HG02571 (cell line): Measurements from ENCODE around the gene MED15.
"Not testable (repeated sequence)": the region's sequence is repeated elsewhere in the genome, so short reads cannot be mapped to it uniquely, and the experiment has no call there.

Source experiments
- ATAC-seq: cut with Tn5 transposase; IDR thresholded peaks from one replicate; pipeline ENCODE4 v1.9.1; 2021; ENCODE audit warnings: mild to moderate bottlenecking, moderate library complexity; ENCODE audit not compliant: unreplicated experiment

Gene MED15

DNA sequence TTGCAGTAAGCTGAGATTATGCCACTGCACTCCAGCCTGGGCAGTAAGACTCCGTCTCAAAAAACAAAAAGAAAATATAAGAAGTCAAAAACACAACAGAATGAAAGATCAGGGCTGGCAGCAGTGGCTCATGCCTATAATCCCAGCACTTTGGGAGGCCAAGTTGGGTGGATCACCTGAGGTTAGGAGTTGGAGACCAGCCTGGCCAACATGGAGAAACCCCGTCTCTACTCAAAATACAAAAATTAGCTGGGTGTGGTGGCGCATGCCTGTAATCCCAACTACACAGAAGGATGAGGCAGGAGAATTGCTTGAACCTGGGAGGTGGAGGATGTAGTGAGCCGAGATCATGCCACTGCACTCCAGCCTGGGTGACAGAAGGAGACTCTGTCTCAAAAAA lies 87.1 kb downstream of the MED15 start:
- ATAC-seq: not testable (repeated sequence)

DNA sequence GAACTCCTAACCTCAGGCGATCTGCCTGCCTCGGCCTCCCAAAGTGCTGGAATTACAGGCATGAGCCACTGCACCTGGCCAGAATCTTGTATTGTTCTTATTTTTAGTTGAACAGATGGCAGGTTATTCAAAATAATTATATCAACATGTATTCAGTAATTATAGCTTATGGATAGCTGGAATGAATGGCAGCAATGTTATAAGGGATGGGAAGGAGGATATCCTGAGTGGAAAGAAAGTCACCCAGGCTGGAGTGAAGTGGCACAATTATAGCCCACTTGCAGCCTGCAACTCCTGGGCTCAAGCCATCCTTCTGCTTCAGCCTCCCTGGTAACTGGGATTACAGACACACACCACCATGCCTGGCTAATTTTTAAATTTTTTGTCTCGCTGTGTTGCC lies 88.1 kb downstream of the MED15 start:
- ATAC-seq: no peak

DNA sequence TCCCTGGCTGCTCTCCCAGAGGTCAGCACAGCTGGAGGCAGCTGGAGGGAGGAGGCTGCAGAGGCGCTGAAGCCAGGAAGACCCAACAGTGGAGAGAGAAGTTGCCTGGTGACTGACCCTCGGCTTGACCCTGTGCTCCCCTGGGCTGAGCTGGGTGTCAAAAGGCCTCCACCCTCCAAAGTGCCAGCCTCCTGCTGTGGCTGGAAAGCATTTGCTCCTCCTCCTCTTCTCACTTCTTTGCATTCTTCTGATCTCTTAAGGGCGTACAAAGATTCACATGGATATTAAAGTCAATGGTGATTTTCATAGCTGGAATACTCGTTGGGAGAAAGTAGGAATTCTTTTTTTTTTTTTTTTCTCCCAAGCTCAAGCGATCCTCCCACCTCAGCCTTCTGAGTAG lies 91.7 kb downstream of the MED15 start:
- no peak for ATAC-seq

DNA sequence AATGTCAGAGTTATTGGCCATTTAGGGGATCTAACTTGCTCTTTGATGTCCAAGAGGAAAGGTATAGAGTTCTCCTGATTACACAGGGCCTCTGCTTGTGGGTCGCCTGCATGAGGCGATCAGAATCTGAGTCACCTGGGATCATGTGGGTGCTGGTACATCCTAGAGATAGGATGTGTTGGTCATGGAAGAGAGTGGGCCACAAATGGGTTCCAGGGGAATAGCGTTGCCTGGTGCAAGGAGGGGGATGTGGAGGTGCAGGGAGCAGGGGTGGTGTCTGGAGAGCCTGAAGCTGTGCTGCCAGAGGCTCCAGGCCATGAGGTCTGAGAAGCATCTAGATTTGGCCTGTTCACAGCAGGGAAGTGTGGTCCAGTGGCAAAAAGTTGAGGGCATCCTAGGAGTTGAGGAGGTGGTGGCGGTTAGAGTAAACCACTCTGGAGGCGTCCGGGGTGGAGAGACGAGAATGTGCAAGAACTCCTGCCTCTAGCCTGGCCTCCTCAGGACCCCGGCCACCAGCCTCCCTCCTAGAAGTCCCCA lies 92.8 kb downstream of the MED15 start:
- ATAC-seq: no peak

DNA sequence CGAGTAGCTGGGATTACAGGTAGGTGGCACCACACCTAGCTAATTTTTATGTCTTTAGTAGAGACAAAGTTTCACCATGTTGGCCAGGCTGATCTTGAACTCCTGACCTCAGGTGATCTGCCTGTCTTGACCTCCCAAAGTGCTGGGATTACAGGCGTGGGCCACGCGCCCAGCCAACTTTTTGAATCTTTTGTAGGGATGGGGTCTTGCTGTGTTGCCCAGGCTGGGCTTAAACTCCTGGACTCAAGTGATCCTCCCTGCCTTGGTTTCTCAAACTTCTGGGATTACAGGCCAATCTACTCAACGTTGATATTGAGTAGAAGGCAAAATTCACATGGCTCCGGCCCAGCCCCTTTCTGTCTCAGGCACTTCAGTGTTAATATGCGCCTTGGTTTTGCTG lies 93.9 kb downstream of the MED15 start:
- ATAC-seq: no peak

DNA sequence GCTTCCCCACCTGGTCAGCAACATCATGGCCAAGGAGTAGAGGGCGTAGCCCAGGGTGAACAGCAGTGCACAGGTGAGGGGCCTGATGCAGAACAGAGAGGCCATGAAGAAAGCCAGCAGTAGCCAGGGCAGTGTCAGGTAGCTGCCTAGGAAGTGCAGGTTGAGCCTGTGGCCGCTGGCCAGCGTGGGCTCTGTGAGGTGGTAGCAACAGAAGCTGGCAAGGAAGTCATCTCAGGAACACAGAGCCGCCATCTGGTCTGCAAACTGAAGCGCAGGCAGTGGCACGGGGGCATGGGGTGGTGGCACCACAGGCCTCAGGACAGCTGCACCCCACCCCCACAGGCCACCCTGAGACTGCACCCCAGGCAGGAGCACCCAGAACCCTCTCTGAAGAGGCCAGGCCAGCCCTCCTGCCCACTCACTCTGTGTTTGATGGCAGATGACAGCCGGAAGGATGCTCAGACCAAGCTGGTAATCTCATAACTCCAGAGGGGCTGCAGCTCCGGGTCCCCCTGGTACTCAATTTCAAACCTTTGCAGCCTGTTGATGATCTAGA lies 95.3 kb downstream of the MED15 start:
- no peak for ATAC-seq

DNA sequence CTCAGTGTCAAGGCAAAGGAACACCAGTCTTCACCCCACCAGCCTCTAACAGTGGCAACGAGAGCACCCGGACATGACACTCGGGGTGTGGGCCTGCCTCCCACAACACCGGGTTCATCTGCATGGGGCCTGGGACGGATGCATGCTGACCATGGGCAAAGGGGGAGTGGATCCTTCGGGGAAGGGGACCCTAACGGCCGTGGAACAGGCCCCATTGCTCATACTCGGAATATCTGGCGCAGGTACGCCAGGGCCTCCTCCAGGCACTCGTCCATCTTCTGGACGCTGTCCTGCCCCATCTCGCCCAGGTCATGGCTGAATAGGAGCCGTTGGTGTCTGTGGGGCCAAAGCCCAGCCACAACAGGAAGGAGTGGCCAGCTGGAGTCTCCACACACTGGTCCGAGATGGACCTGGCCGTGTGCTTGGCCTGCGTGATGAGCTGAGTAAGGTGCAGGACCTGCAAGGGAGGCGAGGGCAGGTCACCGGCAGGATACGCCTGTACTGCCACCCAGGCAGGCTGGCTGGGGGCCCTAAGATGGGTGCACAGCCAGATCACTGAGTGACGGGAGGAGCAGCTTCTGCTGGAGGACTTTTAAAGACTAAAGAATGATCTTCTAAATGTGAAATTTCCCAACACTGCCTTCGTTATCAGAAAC lies 96.8 kb downstream of the MED15 start:
- no peak for ATAC-seq

DNA sequence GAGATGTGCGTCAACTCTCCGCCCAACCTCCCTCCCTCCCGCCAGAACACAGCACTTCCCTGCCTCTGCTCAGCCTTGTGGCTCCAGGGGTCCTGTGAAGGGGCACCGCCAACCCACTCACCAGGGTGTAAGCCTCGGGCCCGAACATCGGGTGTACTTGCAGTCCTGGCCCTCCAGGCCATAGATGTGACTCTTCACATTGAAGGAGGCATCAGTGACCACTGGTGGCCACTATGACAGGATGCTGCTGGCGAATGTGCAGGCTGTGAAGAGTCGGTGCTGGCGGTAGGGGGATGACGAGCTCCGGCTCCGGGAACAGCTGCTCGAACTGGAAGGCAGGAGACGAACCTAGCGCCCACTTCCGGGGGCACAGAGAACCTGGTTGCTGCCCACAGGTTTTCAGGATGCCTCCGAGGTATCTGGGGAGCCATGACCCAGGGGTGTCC lies 97.4 kb downstream of the MED15 start:
- ATAC-seq: no peak

DNA sequence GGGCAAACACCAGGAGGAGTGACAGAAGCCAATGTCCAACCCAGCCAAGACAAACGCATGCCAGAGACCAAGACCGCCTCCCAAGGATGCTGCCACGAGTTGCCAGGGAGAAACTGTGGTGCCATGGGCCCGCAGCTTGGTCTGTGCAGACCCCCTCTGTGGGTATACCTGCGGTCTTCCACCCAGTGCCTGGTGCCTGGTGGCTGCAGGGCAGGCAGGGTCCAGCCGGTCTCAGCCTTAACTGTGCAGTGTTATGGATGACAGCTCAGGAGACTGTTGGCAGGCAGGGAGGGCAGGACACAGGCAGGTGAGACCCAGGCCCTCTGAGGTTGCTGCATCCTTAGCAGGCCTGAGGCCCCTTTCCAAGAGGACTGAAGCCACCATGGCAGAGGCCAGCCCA lies 97.9 kb downstream of the MED15 start:
- ATAC-seq: no peak

DNA sequence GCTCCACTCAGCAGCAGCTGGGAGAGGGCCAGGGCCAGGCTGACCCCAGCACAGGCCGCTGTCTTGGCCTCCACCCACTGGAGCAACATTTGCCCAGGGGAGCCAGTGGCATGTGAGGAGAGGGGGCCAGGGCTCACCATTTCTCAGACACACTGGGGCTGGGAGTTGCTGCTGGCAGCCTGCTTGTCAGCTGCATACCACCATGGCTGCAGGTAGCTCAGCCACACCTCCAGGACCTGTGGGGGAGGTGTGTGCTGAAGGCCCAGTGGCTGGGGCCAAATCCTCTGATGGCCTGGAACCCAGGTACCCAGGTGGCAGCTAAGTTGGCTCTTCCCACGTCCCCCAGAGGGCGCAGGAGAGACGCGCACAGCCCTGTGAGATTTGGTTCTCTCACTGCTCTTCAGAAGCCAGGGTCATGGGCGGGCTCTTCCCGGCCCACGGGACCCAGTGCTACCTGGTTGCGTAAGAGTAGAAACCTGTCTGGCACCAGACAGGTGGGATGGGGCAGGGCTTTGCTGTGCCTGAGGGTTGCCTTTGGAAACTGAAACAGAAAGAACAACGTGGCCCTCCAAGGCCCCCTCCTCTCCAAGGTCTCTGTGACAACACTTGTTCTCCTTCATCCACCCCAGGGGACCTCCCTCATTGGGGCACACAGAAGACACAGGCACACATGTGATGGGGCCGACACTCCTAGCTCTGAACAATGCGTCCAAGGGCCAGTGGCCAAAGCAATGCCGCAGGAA lies 98.8 kb downstream of the MED15 start:
- ATAC-seq: no peak

DNA sequence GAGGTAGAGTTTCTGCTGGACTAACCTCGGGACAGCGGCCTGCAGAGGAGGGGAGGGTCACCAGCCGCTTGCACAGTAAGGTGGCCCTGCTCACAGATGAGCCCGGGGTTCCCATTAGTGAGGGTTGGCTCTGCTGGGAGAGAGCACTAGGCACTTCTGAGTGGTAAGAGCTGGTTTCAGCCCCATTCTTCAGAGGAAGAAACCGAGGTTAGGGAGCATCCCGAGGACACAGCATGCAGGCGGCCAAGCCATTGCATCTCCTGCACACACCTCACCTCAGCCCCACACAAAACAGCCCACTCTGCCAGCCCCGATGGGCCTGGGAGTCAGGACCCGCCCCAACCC lies 99.3 kb downstream of the MED15 start:
- no peak for ATAC-seq

DNA sequence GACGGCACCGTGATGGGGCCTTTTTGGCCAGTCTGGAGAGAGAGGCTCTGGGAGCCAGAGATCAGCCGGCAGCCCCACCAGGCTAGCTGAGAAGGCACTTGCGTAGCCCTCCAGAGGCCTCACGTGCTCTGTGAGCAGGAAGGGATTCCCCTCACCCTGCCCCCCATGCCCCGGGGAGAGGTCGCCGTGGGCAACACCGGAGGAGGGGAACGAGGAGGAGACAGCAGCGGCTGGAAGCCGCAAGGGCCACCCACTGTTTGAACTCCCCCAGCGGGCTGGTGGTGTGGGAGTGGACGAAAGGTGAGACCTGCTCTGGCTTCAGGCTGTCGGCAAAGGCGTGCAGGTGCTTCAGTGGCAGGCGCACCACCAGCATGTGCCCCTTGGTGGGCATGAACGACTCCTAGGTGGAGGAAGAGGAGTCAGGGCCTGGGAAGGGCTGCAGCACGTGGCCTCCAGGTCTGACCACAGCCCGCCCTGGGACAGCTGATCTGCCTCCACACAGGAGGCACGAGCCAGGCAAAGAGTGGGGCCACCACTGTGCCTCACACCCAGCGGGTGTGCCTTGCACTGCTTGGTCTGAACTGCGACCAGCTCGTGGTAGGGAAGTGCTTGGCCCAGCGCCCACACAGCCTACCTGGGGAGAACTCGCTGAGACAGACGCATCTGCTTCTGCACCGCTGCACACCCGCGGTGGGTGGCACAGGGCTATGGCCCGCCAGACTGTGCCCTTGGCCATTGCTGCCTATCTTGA lies 99.9 kb downstream of the MED15 start:
- ATAC-seq: no peak

DNA sequence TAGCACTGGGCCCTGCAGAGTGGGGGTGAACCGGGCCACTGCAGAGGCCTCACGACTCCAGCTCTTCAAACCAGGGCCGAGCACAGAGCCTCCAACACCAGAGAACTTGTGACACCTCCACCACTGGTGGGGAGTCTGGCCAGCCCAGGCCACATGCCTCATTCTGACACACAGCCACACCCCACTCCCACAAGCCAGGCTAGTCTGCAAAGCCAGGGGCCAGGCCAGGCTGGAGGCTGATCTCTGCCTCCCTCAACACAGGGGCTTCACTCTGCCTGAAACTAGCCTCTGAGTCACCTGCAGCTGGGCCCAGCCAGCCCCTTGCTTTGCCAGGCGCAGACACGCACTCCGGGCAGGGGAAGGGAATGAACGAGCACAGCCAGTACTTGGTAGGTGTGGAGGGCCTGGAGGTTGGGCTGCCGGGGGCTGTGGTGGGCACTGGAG lies 102.9 kb downstream of the MED15 start:
- no peak for ATAC-seq

DNA sequence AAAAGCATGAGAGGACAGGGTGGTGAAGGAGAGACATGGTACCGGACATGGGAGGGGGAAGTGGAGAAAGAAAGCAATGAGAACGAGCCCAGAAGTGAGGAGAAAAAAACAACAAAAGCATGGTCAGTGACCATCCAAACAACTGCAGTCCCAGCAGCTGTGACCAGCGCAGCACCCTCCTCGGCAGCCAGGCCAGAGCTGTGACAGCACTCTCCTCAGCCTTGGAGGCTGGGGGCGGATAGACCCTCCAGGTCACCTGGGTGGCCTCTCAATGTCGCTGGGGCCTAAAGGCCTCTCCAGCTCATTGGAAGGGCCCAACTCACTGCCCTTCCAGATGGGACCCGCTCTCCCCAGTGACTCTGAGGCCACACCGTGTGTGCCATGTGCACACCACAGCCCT lies 103.3 kb downstream of the MED15 start:
- ATAC-seq: no peak

DNA sequence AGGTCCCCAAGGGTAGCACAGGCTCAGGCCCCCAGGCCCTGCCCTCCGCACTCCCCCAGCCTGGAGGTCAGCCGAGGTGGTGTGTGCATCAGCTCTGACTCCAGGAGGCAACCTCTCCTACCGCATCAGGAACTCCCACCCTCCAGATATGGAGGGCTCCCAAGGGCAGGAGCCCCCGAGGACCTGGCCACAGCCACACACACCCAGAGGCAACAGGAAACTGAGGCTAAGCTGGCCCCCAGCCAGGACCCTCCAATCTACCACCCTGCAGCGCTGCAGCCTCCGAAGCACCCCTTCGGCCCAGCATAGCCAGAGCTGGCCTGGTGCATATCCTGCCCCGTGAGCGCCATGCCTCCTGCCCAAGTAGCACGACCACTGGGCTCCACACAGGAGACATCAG lies 104.0 kb downstream of the MED15 start:
- no peak for ATAC-seq

DNA sequence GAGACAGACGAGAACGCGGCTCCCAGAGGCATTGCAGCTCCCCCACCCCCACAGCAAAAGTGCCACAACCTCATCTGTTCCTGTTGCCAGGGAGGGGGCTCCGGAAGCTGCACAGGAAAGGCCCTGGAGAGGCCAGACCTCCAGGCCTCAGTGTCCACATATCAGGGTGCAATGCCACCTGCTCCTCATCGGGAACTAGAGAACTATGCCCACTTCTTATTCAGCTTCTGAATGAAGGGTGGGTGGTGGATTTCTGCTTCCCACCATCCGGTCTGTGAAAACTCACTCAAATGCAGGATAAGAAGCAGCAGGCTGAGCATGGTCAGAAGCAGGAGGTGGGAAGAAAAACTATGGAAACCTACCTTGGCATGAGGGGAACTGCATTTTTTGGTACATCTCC lies 105.9 kb downstream of the MED15 start:
- no peak for ATAC-seq

DNA sequence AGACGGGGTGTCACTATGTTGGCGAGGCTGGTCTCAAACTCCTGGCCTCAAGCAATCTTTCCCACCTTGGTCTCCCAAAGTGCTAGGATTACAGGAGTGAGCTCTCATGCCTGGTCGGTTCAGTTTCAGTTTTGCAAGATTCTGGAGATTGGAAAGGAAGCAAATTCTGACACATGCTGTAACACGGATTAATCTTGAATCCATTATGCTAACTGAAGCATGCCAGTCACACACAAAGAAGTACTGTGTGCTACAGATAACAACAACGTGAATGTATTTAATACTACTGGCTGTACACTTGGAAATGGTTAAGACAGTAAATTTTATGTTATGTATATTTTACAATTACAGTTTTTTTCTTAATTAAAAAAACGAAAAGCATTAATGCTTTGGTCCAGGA lies 107.6 kb downstream of the MED15 start:
- ATAC-seq: no peak

DNA sequence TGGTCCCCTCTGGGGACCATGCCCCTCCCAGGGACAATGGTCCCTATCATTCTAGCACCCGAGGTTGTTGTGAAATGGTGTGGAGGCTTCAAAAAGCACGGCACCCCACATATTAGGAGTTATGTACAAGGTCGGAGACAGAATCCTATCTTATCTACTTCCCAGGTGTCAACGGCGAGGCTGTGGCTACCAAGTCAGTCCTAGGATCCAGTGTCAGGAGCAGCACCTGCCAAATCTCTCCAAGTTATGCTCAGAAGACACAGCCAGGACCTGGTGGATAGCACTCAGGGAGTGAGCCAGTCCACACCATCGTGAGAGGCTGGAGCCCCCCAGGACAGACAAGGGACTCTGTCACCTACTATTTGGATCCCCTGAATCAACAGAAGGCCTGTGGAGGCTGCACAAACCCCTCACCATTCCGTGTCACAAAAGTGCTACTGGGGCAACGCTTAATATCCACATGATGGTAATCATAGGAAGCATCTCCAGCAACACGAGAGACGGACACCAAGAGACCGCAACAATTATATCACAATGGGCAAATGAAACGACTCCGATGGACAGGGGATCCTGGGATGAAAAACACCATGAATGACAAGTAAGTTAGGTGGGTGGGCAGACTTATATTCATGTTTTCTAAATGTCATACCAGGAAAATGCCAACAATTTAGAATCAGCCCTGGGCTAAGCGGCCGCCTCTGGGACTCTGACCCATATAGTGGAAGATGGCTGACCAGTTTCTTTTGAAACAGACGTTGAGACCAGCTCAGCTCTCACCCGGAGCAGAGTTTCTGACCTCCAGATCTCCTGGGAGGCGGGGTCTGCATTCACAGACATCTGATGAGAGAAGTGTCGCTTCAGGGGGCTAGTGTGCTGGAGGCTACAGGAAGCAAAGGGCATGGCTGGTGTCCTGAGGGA lies 108.4 kb downstream of the MED15 start:
- ATAC-seq: no peak

DNA sequence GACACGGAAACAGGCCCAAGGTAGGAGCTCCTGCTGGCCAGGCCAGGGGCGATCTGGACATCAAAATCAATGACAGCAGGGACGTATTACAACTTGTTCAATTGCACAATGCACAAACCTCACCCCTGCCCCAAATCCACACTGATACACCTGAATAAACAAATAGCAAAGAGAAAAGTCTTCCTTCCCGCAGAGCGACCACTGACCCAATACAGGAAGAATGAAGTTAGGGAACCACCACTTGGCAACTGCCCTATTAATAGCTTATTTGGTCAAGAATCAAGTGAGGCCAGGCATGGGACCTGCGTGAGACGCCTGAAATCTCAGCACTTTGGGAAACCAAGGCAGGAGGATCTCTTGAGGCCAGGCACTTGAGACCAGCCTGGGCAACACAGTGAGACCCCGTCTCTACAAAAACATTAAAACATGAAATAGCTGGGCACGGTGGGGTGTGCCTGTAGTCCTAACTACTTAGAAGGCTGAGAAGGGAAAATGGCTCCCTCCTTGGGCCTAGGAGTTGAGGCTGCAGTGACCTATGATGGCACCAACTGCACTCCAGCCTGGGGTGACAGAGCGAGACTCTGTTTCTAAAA lies 109.1 kb downstream of the MED15 start:
- no peak for ATAC-seq

DNA sequence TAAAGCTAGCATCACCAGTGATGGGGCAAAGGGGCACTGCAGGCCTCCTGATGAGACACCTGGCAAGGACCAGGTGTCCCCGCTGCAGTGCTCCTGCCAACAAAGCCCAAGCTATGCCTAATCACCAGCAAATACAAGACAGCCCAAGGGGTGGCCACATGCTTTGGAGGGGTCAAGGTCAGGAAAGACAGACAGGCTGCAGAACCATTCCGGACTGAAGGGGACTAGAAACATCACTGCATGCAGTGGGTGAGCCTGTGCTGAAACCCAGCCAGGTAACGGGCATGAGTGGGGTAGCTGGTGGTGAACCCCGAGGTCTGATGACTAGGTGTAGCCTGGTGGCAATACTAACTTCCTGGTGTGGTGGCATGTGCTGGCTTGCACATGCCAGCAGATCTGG lies 111.1 kb downstream of the MED15 start:
- no peak for ATAC-seq
